Measurements from ENCODE around the gene SRSF10. TPM values are rescaled to one million over a fixed set of nuclear protein-coding genes. Genes with fewer than 3 reads are reported as not detected.

SRSF10 gene
- polyA plus RNA-seq, 6 donors from 2014 or later: 105 to 167 (median 146) TPM

DNA sequence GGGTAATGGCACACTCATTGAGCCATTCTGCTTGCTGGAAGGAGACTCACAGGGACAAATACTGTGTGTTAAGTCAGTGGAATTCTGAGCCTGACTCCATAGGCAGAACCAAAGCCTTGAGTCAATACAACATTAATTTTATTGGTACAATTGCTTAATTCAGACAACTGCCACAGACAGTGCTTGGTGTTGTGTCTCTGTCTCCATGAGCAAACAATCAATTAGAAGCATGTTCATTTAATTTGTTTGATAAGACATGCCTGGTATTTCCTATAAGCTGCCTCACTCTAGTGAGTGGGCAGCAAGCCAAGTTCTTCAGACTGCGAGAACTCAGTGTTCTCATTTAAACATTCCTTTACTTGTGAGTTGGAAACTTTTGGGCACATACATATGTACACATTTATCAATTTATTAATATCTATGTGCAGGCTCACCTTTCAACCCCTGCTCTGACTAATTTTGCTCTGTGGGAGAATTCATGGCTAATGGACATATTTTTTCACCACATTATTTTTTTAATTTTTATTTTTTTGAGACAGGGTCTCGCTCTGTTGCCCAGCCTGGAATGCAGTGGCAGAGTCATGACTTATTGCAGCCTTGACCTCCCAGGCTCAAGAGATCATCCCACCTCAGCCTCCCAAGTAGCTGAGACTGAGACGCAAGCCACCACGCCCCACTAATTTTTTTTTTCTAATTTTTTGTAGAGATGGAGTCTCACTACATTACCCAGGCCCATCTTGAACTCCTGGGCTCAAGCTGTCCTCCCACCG lies 4.5 kb upstream of the SRSF10 start:
- Mint-ChIP-seq H3K9me3 (no peaks in the 10 kb centered on the region), H3K4me3 (peak overlapping the region in 1 of 8 donors; percentile 61), H3K27ac (no peak overlapping the region), H3K27me3 (no peaks in the 10 kb centered on the region), H3K4me1 (peaks cover 8 to 12% (median 11%) of the 10 kb centered on the region in 3 donors), H3K36me3 (no peaks in the 10 kb centered on the region)
- no peak for DNase-seq
- ATAC-seq (ENCODE audit: low read depth in 2 of 2): no peak

DNA sequence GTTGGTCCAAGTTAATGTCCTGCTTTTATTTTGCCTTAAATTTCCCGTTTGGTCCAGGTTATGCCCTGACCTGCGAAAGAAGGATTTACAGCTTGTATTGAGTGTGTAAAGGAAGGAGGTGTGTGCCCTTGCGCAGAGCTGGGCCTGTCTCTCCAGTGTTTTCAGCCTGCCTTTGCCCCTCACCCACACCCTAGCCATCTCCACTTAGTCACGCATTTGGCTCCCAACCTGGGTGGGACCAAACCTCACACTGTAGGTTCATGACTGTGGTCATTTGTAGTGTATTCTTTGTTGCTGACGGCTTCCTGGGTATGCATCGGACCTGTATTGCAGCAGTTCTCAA lies 572 bp upstream of the SRSF10 start:
- Mint-ChIP-seq H3K27me3 (no peaks in the 10 kb centered on the region), H3K4me1 (peaks cover 40 to 47% (median 47%) of the 10 kb centered on the region in 3 donors), H3K36me3 (no peaks in the 10 kb centered on the region), H3K4me3 (peak overlapping the region; percentile 87 to 97 (median 93)), H3K9me3 (no peaks in the 10 kb centered on the region), H3K27ac (peak overlapping the region; percentile 89 to 99 (median 98))
- DNase-seq: no peak
- peak in 1 of 2 donors; percentile 7 for ATAC-seq (ENCODE audit: low read depth in 2 of 2)

DNA sequence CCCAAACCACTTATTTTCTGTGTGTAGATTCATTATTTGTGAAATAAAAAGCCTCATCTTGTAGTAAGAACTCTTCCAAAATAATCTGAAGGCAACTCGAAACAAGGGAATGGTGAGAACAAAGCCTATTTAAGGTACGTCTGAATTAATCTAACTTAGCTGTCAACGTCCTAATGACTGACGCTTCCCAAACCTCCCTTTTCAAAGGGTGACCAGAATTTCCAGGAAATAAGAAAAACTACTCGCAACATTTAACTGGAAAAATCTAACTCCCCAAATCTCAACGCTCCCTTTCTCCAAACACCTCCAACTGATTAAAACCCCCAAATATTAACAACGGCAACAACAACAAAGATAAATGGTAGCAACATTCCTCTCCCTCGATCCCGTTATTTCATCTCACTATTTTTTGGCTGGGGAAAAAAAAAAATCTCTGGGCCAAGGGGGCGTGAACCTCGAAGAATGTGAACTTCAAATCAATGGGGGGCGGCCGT lies 693 bp downstream of the SRSF10 start:
- H3K9me3 Mint-ChIP-seq: no peaks in the 10 kb centered on the region
- H3K27ac Mint-ChIP-seq: peak overlapping the region; percentile 79 to 99 (median 95)
- H3K4me3 Mint-ChIP-seq: peak overlapping the region; percentile 87 to 97 (median 93)
- ATAC-seq (ENCODE audit: low read depth in 2 of 2) (no peak), DNase-seq (no peak)
- H3K36me3 Mint-ChIP-seq: peaks cover 0 to 4% of the 10 kb centered on the region in 2 donors
- peaks cover 48 to 56% (median 54%) of the 10 kb centered on the region in 3 donors for H3K4me1 Mint-ChIP-seq
- H3K27me3 Mint-ChIP-seq: no peaks in the 10 kb centered on the region

DNA sequence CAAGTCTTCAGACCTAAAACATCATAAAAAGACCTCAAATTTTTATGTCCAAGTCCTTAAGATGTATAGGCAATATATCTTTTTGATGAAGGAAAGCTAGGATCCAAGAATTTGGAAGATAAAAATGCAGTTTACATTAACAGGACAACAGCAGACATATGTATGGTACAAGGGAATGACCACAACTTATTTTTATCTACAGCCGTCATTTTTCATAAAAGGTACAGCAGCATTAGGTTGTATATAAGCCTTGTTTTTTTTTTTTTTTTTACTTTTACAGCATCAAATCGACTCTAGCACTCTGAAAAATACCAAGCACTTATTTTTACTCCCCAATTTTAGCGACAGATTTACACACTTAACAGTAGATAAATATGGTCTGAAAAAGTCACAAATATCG lies 1.3 kb downstream of the SRSF10 start:
- Mint-ChIP-seq H3K9me3 (no peaks in the 10 kb centered on the region), H3K36me3 (peaks cover 0 to 4% of the 10 kb centered on the region in 2 donors), H3K27ac (peak overlapping the region; percentile 30 to 99 (median 95)), H3K27me3 (no peaks in the 10 kb centered on the region), H3K4me3 (peak overlapping the region; percentile 87 to 97 (median 93)), H3K4me1 (peaks cover 53 to 60% (median 60%) of the 10 kb centered on the region in 3 donors)
- no peak for DNase-seq
- ATAC-seq (ENCODE audit: low read depth in 2 of 2): no peak

DNA sequence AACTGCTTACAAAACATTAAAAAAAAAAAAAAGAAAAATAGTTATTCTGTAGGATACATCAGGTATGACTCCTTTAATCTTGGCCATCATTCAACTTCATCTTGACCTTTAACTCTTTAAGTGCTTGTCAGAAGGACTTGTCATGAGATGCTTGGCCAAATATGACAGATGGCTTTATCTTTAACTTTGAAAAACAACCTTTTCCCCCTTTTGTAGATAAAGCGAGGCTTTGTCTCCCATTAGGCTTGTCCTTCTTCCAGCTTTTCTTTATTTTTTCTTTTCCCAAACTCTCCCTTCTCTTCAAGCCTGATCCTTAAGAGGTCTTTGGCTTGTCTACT lies 2.3 kb downstream of the SRSF10 start:
- Mint-ChIP-seq H3K27me3 (no peaks in the 10 kb centered on the region), H3K36me3 (peaks cover 0 to 4% of the 10 kb centered on the region in 2 donors), H3K9me3 (no peaks in the 10 kb centered on the region), H3K4me1 (peaks cover 53 to 63% (median 60%) of the 10 kb centered on the region in 3 donors), H3K27ac (peak overlapping the region in 1 of 6 donors; percentile 99), H3K4me3 (peak overlapping the region in 7 of 8 donors; percentile 9 to 97 (median 89))
- ATAC-seq (ENCODE audit: low read depth in 2 of 2) (no peak), DNase-seq (no peak)

DNA sequence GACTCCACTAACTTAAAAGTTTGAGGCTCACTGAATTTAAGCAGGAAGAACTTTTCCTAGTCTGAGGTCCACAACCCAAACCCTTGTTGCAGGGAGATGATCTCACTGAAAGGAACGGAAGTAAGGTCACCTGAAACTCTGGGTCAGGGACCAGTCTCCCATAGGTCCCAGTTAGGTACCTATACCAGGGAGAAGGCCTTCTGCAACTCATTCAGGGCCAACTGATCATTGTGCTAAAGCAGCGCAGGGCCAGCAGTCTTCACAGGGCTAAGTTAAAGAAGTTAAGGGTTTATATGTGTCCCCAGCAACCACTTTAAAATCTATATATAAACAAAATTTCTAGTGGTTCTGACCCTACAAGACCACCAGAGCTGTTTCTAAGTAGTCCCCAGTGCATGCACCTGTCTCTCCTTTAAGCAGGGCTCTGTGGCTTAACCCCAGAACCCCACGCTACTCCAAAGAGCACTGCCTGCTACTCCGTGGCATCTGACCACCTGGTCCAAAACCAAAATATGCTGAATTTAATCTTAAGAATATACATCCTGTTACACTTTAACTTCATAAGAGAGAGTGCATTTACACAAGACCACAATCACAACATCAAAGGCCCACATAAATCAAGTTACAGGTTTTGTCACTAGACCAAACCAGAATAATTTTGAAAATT lies 2.8 kb downstream of the SRSF10 start:
- peak overlapping the region in 7 of 8 donors; percentile 3 to 79 (median 61) for H3K4me3 Mint-ChIP-seq
- no peaks in the 10 kb centered on the region for H3K27me3 Mint-ChIP-seq
- H3K27ac Mint-ChIP-seq: peak overlapping the region in 2 of 6 donors; percentile 79 to 99
- peaks cover 53 to 63% (median 60%) of the 10 kb centered on the region in 3 donors for H3K4me1 Mint-ChIP-seq
- H3K9me3 Mint-ChIP-seq: no peaks in the 10 kb centered on the region
- no peak for ATAC-seq (ENCODE audit: low read depth in 2 of 2)
- H3K36me3 Mint-ChIP-seq: peaks cover 0 to 4% of the 10 kb centered on the region in 2 donors
- DNase-seq: no peak

DNA sequence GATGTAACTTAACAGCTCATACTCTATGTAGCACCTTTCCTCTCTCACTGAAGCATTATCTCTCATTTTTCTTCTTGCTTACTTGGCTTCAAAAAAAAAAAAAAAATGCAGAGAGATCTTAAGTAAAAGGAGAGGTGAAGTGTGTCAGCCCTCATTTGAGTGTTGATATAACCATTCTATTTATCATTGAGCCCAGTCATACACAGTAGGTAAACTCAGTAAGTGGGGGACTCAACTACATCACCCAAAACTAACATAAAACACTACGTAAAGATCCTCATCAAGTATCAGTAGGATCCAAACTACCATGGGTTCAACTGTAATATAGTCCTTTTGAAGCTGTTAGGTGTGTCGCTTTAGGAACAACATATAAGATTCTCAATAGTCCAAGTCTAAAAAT lies 12.3 kb downstream of the SRSF10 start:
- Mint-ChIP-seq H3K36me3 (peaks cover 0 to 18% of the 10 kb centered on the region in 2 donors), H3K27ac (peak overlapping the region in 2 of 6 donors; percentile 18 to 30), H3K9me3 (no peaks in the 10 kb centered on the region), H3K4me3 (no peak overlapping the region), H3K4me1 (peaks cover 7 to 23% (median 14%) of the 10 kb centered on the region in 3 donors), H3K27me3 (no peaks in the 10 kb centered on the region)
- DNase-seq: no peak
- no peak for ATAC-seq (ENCODE audit: low read depth in 2 of 2)

DNA sequence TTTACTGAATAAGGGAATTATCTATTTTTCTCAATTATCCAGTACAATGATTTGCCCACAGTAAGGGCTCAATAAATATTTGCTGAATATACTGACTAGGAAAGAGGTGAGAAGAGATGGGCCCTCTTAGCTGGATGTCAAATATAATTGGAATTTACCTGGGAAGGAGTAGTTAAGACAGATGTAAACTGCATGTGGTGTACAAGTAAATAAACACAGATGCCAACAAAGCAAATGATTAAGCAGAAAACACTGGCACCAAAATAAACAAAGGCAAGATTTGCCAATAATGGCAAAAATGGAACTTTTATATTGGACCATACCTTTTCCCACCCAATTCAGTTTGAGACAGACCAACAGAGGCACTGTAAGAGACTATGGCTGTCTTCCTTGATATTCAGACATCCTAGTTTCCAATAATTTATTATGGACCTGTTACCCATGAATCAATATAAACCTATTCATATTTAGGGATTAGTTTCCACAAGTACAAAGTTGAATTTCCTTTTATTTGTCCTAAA lies 13.1 kb downstream of the SRSF10 start:
- Mint-ChIP-seq H3K4me3 (no peak overlapping the region), H3K4me1 (peaks cover 7 to 24% (median 14%) of the 10 kb centered on the region in 3 donors), H3K27me3 (no peaks in the 10 kb centered on the region), H3K9me3 (no peaks in the 10 kb centered on the region), H3K27ac (peak overlapping the region in 1 of 6 donors; percentile 63), H3K36me3 (peaks cover 0 to 18% of the 10 kb centered on the region in 2 donors)
- no peak for DNase-seq
- ATAC-seq (ENCODE audit: low read depth in 2 of 2): no peak

DNA sequence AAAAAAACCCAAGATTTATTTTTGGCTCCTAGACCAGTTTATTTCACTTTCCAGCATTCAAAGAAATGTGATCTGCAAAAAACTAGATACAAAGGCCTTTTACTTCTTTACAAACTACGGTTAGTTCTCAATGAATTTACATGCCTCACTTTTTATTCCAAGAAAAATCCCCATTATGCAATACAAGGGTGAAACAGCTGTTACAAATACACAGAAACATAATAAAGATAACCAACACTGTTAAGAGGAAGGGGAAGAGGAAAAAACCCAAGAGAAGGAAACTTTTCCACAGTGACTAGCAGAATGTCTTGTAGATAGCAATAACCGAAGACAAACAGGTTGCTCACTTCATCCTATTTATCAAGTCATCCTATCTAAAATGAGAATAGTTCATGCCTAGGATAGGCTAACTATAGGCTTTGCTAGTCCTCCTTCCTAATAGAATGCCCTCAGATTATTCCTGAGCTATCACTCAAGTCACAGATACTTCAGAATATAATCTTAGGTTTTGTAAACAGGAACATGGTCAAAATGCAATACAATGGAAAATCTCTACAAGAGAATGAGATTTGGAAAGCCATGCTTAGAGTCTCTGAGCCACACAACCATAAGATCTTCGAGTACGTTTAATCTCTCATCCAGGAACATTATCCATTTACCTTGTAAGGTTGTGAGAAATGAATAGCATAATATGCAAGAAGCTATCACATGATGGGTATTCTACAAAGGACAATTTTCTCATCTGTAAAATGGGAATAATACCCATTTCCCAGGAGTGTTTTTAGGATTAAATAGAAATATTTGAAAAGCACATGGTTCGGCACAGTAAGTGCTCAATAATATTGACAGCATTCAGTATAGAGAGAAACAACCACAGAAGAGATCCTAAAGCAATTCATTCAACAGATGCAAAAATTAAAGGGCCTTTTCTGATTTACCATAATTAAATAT lies 15.1 kb downstream of the SRSF10 start:
- Mint-ChIP-seq H3K9me3 (no peaks in the 10 kb centered on the region), H3K4me1 (peaks cover 13 to 42% (median 28%) of the 10 kb centered on the region in 3 donors), H3K4me3 (peak overlapping the region in 2 of 8 donors; percentile 16 to 42), H3K36me3 (peaks cover 5 to 19% of the 10 kb centered on the region in 2 donors), H3K27ac (peak overlapping the region in 4 of 6 donors; percentile 24 to 81 (median 76)), H3K27me3 (no peaks in the 10 kb centered on the region)
- DNase-seq: no peak
- no peak for ATAC-seq (ENCODE audit: low read depth in 2 of 2)

DNA sequence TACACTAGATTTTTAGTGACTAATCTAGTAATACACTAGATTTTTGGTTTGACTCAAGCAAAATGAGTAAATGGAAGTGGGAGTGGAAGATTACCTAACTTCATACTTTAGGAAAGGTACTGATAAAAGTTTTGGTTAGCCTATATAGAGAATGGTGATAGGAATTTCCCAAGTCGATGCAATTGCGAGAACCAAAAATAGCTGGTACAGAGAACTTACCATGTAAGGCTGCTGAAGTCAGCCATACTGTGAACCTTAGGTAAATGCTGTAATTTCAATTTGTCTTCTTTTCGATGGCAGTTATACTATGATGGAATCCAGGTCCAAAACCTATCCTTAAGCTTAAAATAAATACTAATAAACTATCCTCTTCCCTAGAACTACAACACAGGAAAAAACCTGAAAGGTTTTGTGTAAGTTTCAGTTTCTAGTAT lies 15.9 kb downstream of the SRSF10 start:
- DNase-seq (no peak), ATAC-seq (ENCODE audit: low read depth in 2 of 2) (no peak)
- Mint-ChIP-seq H3K4me1 (peaks cover 13 to 44% (median 28%) of the 10 kb centered on the region in 3 donors), H3K9me3 (no peaks in the 10 kb centered on the region), H3K4me3 (peak overlapping the region in 1 of 8 donors; percentile 42), H3K27me3 (no peaks in the 10 kb centered on the region), H3K36me3 (peaks cover 10 to 19% of the 10 kb centered on the region in 2 donors), H3K27ac (peak overlapping the region in 4 of 6 donors; percentile 75 to 81 (median 76))

DNA sequence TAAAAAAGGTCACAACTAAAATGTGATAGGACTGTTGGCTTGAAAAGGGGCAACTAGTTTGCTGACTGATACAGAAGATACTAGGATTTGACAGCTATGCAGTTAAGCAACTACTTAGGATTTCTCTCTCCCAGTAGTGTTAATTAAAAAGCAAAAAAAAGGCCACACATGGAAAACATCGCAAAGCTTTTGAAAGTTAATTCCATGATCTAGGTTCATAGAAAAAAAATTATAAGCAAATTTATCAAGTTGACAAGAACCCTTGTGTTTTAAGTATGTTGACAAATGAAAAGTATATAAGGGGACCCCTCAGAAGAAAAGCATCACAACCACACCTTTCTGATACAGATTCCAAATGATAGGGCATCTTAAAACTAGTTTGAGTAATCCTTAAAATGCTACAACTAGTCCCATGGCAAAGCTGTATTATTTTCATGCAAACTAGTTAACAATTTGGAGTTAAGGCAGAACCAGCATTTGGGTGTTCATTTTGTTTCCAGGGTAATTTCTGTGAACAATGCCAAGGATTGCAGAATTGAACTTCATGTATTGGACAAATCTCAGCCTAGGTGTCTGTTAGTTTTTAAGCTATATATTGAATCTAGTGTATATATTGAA lies 16.4 kb downstream of the SRSF10 start:
- Mint-ChIP-seq H3K27ac (peak overlapping the region in 5 of 6 donors; percentile 38 to 81 (median 76)), H3K9me3 (no peaks in the 10 kb centered on the region), H3K36me3 (peaks cover 10 to 19% of the 10 kb centered on the region in 2 donors), H3K4me3 (peak overlapping the region in 1 of 8 donors; percentile 42), H3K4me1 (peaks cover 17 to 46% (median 30%) of the 10 kb centered on the region in 3 donors), H3K27me3 (no peaks in the 10 kb centered on the region)
- DNase-seq (no peak), ATAC-seq (ENCODE audit: low read depth in 2 of 2) (no peak)

DNA sequence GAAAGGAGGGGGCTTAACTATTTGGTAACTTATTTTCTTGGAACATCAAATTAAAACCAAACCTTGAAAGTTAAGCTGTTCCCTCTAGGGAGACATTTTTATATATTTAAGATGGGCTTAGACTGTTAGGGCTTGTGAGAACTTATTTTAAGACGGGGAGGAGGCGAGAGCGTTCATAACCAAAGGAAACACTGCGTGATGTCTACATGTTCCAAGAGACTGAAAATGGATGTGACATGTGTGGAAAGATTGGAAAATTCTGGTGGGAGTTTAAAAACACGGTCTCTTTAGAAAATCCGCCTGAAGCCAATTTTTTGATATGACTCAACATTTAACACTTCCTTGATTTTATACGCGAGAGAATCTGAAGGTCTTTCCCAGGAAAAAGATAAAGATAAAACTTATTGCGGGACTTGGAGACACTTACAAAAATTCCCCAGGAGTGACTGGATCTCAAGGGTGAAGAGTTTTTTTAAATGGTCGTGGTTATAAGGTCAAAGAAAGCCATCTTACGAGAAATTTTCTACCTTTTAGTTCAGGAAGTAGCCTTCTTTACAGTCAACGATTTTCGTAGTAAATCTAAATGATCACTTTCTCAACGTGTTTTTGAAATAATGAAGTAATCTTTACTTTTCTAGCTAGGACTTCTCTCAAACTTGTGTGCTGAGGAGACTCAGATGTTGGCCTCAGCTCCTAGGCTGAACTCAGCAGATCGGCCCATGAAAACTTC lies 19.7 kb downstream of the SRSF10 start:
- DNase-seq (no peak), ATAC-seq (ENCODE audit: low read depth in 2 of 2) (no peak)
- peaks cover 24 to 71% (median 49%) of the 10 kb centered on the region in 3 donors for H3K4me1 Mint-ChIP-seq
- H3K27ac Mint-ChIP-seq: peak overlapping the region; percentile 94 to 100 (median 100)
- H3K27me3 Mint-ChIP-seq: no peaks in the 10 kb centered on the region
- H3K36me3 Mint-ChIP-seq: peaks cover 10 to 13% of the 10 kb centered on the region in 2 donors
- no peaks in the 10 kb centered on the region for H3K9me3 Mint-ChIP-seq
- H3K4me3 Mint-ChIP-seq: peak overlapping the region; percentile 94 to 100 (median 100)
